KOPT-K1 (cell line): ENCODE data around the gene ANXA11.
"Not testable (repeated sequence)": the region's sequence is repeated elsewhere in the genome, so short reads cannot be mapped to it uniquely, and the experiment has no call there.

Experiments
- H3K27ac ChIP-seq: fragments of 200-600 bp; sonication (generic); 2 replicates; pipeline ENCODE4 v1.5.1; 2016; ENCODE audit warnings: antibody characterized with exemption, mild to moderate bottlenecking, low read depth, low read length; ENCODE audit not compliant: poor library complexity, severe bottlenecking
- H3K36me3 ChIP-seq: fragments of 200-600 bp; sonication (generic); 2 replicates; pipeline ENCODE4 v1.5.1; 2017; ENCODE audit warnings: antibody characterized with exemption, mild to moderate bottlenecking, low read length, moderate library complexity; ENCODE audit not compliant: insufficient read depth
- H3K9me3 ChIP-seq: fragments of 200-600 bp; sonication (generic); 2 replicates; pipeline ENCODE4 v1.5.1; 2017; ENCODE audit warnings: antibody characterized with exemption, low read length, mild to moderate bottlenecking; ENCODE audit not compliant: insufficient read depth, poor library complexity, severe bottlenecking

Gene ANXA11

GRCh38 chr10:80223031-80223419, 17.7 kb upstream of the ANXA11 start:
- H3K27ac ChIP-seq, H3K36me3 ChIP-seq, H3K9me3 ChIP-seq: not testable (repeated sequence)

- not testable (repeated sequence) for H3K9me3 ChIP-seq, H3K36me3 ChIP-seq, H3K27ac ChIP-seq
Measured at GRCh38 chr10:80218878-80219277, 13.5 kb upstream of the ANXA11 start.

- not testable (repeated sequence) for H3K27ac ChIP-seq, H3K9me3 ChIP-seq, H3K36me3 ChIP-seq
Measured at GRCh38 chr10:80214368-80214982, 9.1 kb upstream of the ANXA11 start.

- not testable (repeated sequence) for H3K27ac ChIP-seq, H3K9me3 ChIP-seq, H3K36me3 ChIP-seq
Measured at GRCh38 chr10:80212535-80213115, 7.3 kb upstream of the ANXA11 start.

GRCh38 chr10:80211786-80212185, 6.4 kb upstream of the ANXA11 start:
- H3K36me3 ChIP-seq = no peaks in the 10 kb centered on the region
- no peak overlapping the region for H3K27ac ChIP-seq
- no peaks in the 10 kb centered on the region for H3K9me3 ChIP-seq

GRCh38 chr10:80210259-80210658, 4.9 kb upstream of the ANXA11 start:
- H3K36me3 ChIP-seq = no peaks in the 10 kb centered on the region
- H3K9me3 ChIP-seq = no peaks in the 10 kb centered on the region
- no peak overlapping the region for H3K27ac ChIP-seq

GRCh38 chr10:80207768-80208370, 2.5 kb upstream of the ANXA11 start:
- Histone ChIP-seq H3K36me3 (no peaks in the 10 kb centered on the region), H3K9me3 (no peaks in the 10 kb centered on the region), H3K27ac (no peak overlapping the region)

GRCh38 chr10:80206277-80206655, 929 bp upstream of the ANXA11 start:
- Histone ChIP-seq H3K27ac (no peak overlapping the region), H3K36me3 (no peaks in the 10 kb centered on the region; the same call in 1 of the 2 replicates), H3K9me3 (no peaks in the 10 kb centered on the region)

GRCh38 chr10:80204677-80205476, 460 bp downstream of the ANXA11 start:
- Histone ChIP-seq H3K9me3 (no peaks in the 10 kb centered on the region), H3K36me3 (no peaks in the 10 kb centered on the region; the same call in 1 of the 2 replicates), H3K27ac (peak overlapping the region; percentile 77)

- H3K9me3 ChIP-seq = no peaks in the 10 kb centered on the region
- H3K36me3 ChIP-seq = no peaks in the 10 kb centered on the region; the same call in 1 of the 2 replicates
- peak overlapping the region; percentile 77 for H3K27ac ChIP-seq
Measured at GRCh38 chr10:80203835-80204676, 1.3 kb downstream of the ANXA11 start.

GRCh38 chr10:80202934-80203834, 2.2 kb downstream of the ANXA11 start:
- Histone ChIP-seq H3K27ac (peak overlapping the region; percentile 77), H3K9me3 (no peaks in the 10 kb centered on the region), H3K36me3 (no peaks in the 10 kb centered on the region; the same call in 1 of the 2 replicates)

- H3K27ac ChIP-seq = peak overlapping the region; percentile 77
- H3K9me3 ChIP-seq, H3K36me3 ChIP-seq: not testable (repeated sequence)
Measured at GRCh38 chr10:80202530-80202929, 2.8 kb downstream of the ANXA11 start.

- Histone ChIP-seq H3K27ac (no peak overlapping the region), H3K9me3 (no peaks in the 10 kb centered on the region), H3K36me3 (no peaks in the 10 kb centered on the region; the same call in 1 of the 2 replicates)
Measured at GRCh38 chr10:80201608-80202141, 3.7 kb downstream of the ANXA11 start.

GRCh38 chr10:80200687-80201086, 4.7 kb downstream of the ANXA11 start:
- Histone ChIP-seq H3K36me3 (no peaks in the 10 kb centered on the region; the same call in 1 of the 2 replicates), H3K27ac (no peak overlapping the region), H3K9me3 (no peaks in the 10 kb centered on the region)
